WTC11 (cell line): ENCODE data around the gene SMARCD1. TPM values are rescaled to one million over a fixed set of nuclear protein-coding genes. Genes with fewer than 3 reads are reported as not detected.

Experiments used
- ATAC-seq: fragments of 200-7000 bp; cut with Tn5 transposase; 2 replicates; pipeline ENCODE4 v1.10.0; 2021; ENCODE audit warnings: mild to moderate bottlenecking, moderate library complexity
- CTCF ChIA-PET: fragments of 300-600 bp; sonication (Branson Sonifier 250); formaldehyde crosslinking; loops from one replicate; lab custom pipeline; 2021; ENCODE audit warnings: antibody characterized with exemption; lab: Charles Lee
- POLR2A ChIA-PET: fragments of 350-600 bp; sonication (Branson Sonifier 250); formaldehyde crosslinking; loops from one replicate; lab custom pipeline; 2021; ENCODE audit warnings: antibody characterized with exemption; lab: Charles Lee
- DNase-seq: peaks from one replicate; pipeline ENCODE4 v3.0.0; 2021; ENCODE audit warnings: low spot score
- H3K27ac Mint-ChIP-seq: 2 replicates; pipeline ENCODE4 v1.8.0; 2021; ENCODE audit warnings: mixed read lengths
- H3K27me3 Mint-ChIP-seq: 2 replicates; pipeline ENCODE4 v1.8.0; 2021; ENCODE audit warnings: low read depth, mild to moderate bottlenecking, moderate library complexity, mixed read lengths
- H3K36me3 Mint-ChIP-seq: 2 replicates; pipeline ENCODE4 v1.8.0; 2021; ENCODE audit warnings: mixed read lengths
- H3K4me1 Mint-ChIP-seq: 2 replicates; pipeline ENCODE4 v1.8.0; 2022; ENCODE audit warnings: mixed read lengths
- H3K4me3 Mint-ChIP-seq: 2 replicates; pipeline ENCODE4 v1.8.0; 2021; ENCODE audit warnings: mild to moderate bottlenecking, moderate library complexity, mixed read lengths
- H3K9me3 Mint-ChIP-seq: 2 replicates; pipeline ENCODE4 v1.8.0; 2021; ENCODE audit warnings: mixed read lengths
- ATF1 ChIP-seq: sonication (generic); formaldehyde crosslinking; IDR thresholded peaks from 2 replicates; pipeline ENCODE4 v1.8.1; 2023; ENCODE audit warnings: mild to moderate bottlenecking, moderate library complexity, missing genetic modification reagents
- CBFB ChIP-seq: sonication (generic); formaldehyde crosslinking; IDR thresholded peaks from 2 replicates; pipeline ENCODE4 v1.8.1; 2022; ENCODE audit warnings: mild to moderate bottlenecking, low read depth, missing genetic modification reagents
- CTCF ChIP-seq: fragments of 200-600 bp; IDR thresholded peaks from 2 replicates; pipeline ENCODE4 v1.8.0; 2022; ENCODE audit warnings: antibody characterized with exemption
- FOXK1 ChIP-seq: sonication (generic); formaldehyde crosslinking; IDR thresholded peaks from 2 replicates; pipeline ENCODE4 v1.8.0; 2022; ENCODE audit warnings: mild to moderate bottlenecking, moderate library complexity, missing genetic modification reagents
- FOXP1 ChIP-seq: sonication (generic); formaldehyde crosslinking; IDR thresholded peaks from 2 replicates; pipeline ENCODE4 v1.8.0; 2022; ENCODE audit warnings: missing genetic modification reagents, mild to moderate bottlenecking, moderate library complexity, borderline replicate concordance
- FOXP4 ChIP-seq: sonication (generic); formaldehyde crosslinking; IDR thresholded peaks from 2 replicates; pipeline ENCODE4 v1.8.0; 2022; ENCODE audit warnings: mild to moderate bottlenecking, missing genetic modification reagents
- IRF1 ChIP-seq: sonication (generic); formaldehyde crosslinking; IDR thresholded peaks from 2 replicates; pipeline ENCODE4 v1.8.0; 2023; ENCODE audit warnings: missing genetic modification reagents
- IRF2 ChIP-seq: sonication (generic); formaldehyde crosslinking; IDR thresholded peaks from 2 replicates; pipeline ENCODE4 v1.8.0; 2022; ENCODE audit warnings: low read depth, missing genetic modification reagents, borderline replicate concordance
- NFATC4 ChIP-seq: fragments of 250-450 bp; sonication (Bioruptor Pico); IDR thresholded peaks from 2 replicates; pipeline ENCODE4 v1.9.0; 2021; ENCODE audit warnings: mild to moderate bottlenecking
- NFYB ChIP-seq: sonication (generic); formaldehyde crosslinking; conservative IDR thresholded peaks from 2 replicates; pipeline ENCODE4 v1.8.0; 2022; ENCODE audit warnings: low read depth, missing genetic modification reagents
- NR2C2 ChIP-seq: sonication (generic); formaldehyde crosslinking; IDR thresholded peaks from 2 replicates; pipeline ENCODE4 v1.8.0; 2022; ENCODE audit warnings: mild to moderate bottlenecking, missing genetic modification reagents
- RORB ChIP-seq: fragments of 250-450 bp; sonication (Bioruptor Pico); IDR thresholded peaks from 2 replicates; pipeline ENCODE4 v1.9.0; 2021; ENCODE audit warnings: mild to moderate bottlenecking
- SP1 ChIP-seq: sonication (generic); formaldehyde crosslinking; conservative IDR thresholded peaks from 2 replicates; pipeline ENCODE4 v1.8.1; 2022; ENCODE audit warnings: missing genetic modification reagents
- ZNF138 ChIP-seq: sonication (generic); formaldehyde crosslinking; conservative IDR thresholded peaks from 2 replicates; pipeline ENCODE4 v1.8.1; 2022; ENCODE audit warnings: mild to moderate bottlenecking, moderate library complexity, missing genetic modification reagents
- total RNA-seq: library from RNA; stranded (reverse); gene quantifications from 3 replicates; pipeline ENCODE4 v1.2.3, GENCODE V29; 2021
- TF ChIP-seq, protein P1 (sequence below): sonication (generic); formaldehyde crosslinking; IDR thresholded peaks from 2 replicates; pipeline ENCODE4 v1.8.1; 2023; ENCODE audit warnings: mild to moderate bottlenecking, missing genetic modification reagents
- TF ChIP-seq, protein P2 (sequence below): fragments of 250-450 bp; sonication (Bioruptor Pico); IDR thresholded peaks from 2 replicates; pipeline ENCODE4 v1.9.0; 2021; ENCODE audit warnings: mild to moderate bottlenecking
- TF ChIP-seq, protein P3 (sequence below): fragments of 250-450 bp; sonication (Bioruptor Pico); IDR thresholded peaks from 2 replicates; pipeline ENCODE4 v1.9.0; 2021; ENCODE audit warnings: moderate library complexity, mild to moderate bottlenecking, inconsistent platforms, borderline replicate concordance

SMARCD1 gene
- total RNA-seq, 1 experiment from 2014 or later = 165 TPM

DNA sequence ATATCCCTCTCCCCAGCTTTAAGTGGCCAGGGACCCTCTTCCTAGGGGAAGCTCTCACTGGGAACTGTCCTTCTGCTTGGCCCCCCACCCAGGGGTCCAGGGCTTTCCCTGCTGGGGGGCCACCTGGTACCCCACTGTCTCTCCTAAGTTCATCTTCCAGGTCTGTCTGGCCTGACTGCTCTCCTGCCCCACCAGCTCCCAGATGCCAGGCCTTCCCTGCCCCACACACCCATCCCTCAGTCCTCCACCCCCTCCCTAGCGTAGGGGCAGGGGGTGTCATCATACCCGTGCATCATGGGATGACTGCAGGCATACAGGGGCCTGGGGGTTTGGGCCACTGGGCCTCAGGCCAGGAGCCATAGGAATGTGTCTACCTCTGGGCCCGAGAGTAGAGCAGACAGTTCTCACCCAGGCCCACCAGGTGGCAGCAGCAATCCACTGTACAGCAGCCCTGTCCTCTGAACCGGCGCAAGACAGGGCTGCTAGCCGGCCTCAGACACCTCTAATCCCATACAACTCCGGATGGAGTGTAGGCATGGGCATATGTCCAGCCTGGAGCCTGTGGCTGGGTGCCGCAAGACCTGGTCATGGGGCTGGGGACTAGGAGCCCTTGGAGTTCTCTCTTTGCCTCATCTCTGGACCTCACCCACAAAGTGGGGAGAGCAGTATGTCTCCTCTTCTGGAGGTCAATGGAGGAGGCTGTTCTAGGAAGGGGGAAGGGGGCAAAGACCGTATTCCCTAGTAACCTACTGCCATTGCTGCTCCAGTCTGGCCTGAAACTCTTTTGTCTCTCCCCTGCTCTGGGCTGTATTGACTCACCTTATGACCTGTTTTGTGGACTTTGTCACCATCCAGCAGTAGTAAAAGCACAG, 10.0 kb upstream of the SMARCD1 start:
- Mint-ChIP-seq H3K9me3 (no peaks in the 10 kb centered on the region), H3K36me3 (no peaks in the 10 kb centered on the region), H3K27ac (peak overlapping the region; percentile 72; the same call in 1 of the 2 replicates), H3K4me1 (peaks cover 18% of the 10 kb centered on the region), H3K4me3 (no peak overlapping the region), H3K27me3 (peaks cover 8% of the 10 kb centered on the region)
- DNase-seq (peak; percentile 93), ATAC-seq (peak; percentile 93)
- ChIA-PET POLR2A (interaction anchor here (0.7 kb wide), 1 partner anchor 247 kb away, joined by 3 read pairs; the partner anchor contains the start of gene NCKAP5L), CTCF (interaction anchor here (0.9 to 3.8 kb wide), 12 partner anchors 10 to 239 kb away, joined by 4 to 25 read pairs (median 9); partner anchors contain the start of genes COX14, LIMA1 and SMARCD1)
- peak; percentile 84 for TF ChIP-seq CTCF
- TF ChIP-seq IRF1 (CRISPR knock-in tag) = no peak

GRCh38 chr12:50075808-50076170, 9.4 kb upstream of the SMARCD1 start:
- Mint-ChIP-seq H3K9me3 (no peaks in the 10 kb centered on the region), H3K27me3 (peaks cover 14% of the 10 kb centered on the region), H3K4me1 (peaks cover 16% of the 10 kb centered on the region), H3K4me3 (no peak overlapping the region)
- CTCF ChIA-PET = interaction anchor here (1.2 to 3.8 kb wide), 6 partner anchors 9 to 239 kb away, joined by 4 to 25 read pairs (median 8); partner anchors contain the start of gene COX14
- ATAC-seq (no peak), DNase-seq (no peak)
- POLR2A ChIA-PET = no interaction called here
- no peak for TF ChIP-seq IRF2 (CRISPR knock-in tag)
- TF ChIP-seq FOXP1 = no peak
- no peak for TF ChIP-seq CBFB (CRISPR knock-in tag)
- TF ChIP-seq, protein P1, sequence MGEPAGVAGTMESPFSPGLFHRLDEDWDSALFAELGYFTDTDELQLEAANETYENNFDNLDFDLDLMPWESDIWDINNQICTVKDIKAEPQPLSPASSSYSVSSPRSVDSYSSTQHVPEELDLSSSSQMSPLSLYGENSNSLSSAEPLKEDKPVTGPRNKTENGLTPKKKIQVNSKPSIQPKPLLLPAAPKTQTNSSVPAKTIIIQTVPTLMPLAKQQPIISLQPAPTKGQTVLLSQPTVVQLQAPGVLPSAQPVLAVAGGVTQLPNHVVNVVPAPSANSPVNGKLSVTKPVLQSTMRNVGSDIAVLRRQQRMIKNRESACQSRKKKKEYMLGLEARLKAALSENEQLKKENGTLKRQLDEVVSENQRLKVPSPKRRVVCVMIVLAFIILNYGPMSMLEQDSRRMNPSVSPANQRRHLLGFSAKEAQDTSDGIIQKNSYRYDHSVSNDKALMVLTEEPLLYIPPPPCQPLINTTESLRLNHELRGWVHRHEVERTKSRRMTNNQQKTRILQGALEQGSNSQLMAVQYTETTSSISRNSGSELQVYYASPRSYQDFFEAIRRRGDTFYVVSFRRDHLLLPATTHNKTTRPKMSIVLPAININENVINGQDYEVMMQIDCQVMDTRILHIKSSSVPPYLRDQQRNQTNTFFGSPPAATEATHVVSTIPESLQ (CRISPR knock-in tag) = no peak
- no peak for TF ChIP-seq ZNF138 (CRISPR knock-in tag)
- TF ChIP-seq FOXP4 (CRISPR knock-in tag) = no peak
- TF ChIP-seq NFATC4 = no peak
- TF ChIP-seq ATF1 (CRISPR knock-in tag) = no peak
- TF ChIP-seq, protein P2, sequence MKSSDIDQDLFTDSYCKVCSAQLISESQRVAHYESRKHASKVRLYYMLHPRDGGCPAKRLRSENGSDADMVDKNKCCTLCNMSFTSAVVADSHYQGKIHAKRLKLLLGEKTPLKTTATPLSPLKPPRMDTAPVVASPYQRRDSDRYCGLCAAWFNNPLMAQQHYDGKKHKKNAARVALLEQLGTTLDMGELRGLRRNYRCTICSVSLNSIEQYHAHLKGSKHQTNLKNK = no peak
- TF ChIP-seq NFYB = no peak
- no peak for TF ChIP-seq NR2C2 (CRISPR knock-in tag)
- no peak for TF ChIP-seq FOXK1 (CRISPR knock-in tag)
- TF ChIP-seq, protein P3, sequence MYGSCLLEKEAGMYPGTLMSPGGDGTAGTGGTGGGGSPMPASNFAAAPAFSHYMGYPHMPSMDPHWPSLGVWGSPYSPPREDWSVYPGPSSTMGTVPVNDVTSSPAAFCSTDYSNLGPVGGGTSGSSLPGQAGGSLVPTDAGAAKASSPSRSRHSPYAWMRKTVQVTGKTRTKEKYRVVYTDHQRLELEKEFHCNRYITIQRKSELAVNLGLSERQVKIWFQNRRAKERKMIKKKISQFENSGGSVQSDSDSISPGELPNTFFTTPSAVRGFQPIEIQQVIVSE (CRISPR knock-in tag) = no peak
- no peak for TF ChIP-seq RORB (CRISPR knock-in tag)
- TF ChIP-seq SP1 (CRISPR knock-in tag) = no peak
- TF ChIP-seq, all 79 proteins: peak for 0
- Mint-ChIP-seq H3K27ac (no peak overlapping the region), H3K36me3 (no peaks in the 10 kb centered on the region)
